GM19467 (cell line): ENCODE measurements around the gene HOXD11.

Experiments used
- ATAC-seq: cut with Tn5 transposase; IDR thresholded peaks from one replicate; pipeline ENCODE4 v1.9.1; 2021; ENCODE audit warnings: mild to moderate bottlenecking, moderate library complexity; ENCODE audit not compliant: unreplicated experiment

The HOXD11 gene

DNA sequence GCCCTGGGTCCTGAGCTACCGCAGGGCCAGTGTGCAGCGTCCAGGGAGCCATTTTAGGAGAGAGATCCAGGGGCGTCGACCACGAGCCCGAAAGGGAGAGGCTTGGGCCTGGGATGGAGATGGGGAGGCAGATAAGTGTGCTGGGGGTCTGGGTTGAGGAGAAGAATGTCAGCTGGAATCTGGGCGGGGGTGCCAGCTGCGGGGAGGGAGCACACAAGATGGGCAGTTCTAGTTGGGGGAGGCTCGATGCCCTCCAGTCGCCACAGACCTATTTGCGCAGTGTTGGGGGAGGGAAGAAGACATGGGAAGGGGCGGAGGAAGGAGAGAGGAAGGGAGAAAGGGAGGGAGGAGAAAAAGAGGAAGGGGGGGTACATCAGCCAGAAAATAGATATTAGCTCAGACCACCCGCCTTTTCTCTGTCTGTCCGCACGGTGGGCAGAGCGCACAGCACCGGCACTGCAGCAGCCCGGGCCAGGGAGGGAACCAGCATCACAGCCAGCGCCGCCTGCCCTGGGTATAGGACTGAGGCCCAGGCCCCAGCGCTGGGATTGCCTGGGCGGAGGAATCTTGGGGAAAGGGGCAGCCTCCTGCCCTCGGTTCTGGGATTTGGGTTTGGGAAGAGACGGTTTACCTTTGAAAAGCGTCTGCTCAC, 1.9 kb upstream of the HOXD11 start:
- ATAC-seq, result no peak

DNA sequence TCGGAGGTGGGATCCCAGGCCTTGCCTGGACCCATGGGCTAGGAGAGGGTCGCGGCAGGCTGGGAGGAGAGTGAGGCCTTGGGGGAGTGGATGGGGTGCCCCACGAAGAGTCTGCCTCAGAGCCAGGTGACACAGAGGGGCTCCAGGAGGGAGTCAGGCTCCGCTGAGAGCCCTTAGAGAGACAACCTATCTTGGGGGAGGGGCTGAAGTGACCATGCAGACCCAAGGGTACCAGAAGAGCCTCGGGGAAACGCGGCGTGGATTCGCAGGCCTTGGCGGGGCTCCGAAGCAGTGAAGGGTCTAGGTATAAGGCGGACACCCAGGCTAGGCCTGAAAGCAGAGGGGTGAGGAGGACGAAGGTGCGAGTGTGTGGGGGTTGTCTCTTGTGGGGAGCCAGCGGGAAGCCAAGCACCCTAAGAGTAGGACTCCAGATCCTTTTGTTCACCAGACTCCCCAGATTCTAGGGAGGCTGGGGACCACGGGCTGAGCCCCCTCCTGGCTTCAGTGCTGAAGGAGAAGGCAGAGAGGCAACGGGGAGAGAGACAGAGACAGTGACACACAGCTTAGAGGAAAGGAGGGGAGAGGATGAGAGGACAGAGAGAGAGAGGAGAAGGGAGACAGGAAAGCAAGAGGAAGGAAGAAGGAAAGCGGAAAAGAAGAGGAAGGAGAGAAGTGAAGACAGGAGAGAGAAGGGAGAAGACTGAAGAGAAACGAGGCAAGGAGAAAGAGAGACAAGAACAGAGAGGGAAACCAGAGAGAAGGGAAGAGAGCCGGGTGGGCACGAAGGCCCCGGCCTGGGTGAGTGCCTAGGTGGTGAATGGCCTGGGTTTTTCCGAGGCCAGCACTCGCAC, 1.1 kb upstream of the HOXD11 start:
- no peak for ATAC-seq

DNA sequence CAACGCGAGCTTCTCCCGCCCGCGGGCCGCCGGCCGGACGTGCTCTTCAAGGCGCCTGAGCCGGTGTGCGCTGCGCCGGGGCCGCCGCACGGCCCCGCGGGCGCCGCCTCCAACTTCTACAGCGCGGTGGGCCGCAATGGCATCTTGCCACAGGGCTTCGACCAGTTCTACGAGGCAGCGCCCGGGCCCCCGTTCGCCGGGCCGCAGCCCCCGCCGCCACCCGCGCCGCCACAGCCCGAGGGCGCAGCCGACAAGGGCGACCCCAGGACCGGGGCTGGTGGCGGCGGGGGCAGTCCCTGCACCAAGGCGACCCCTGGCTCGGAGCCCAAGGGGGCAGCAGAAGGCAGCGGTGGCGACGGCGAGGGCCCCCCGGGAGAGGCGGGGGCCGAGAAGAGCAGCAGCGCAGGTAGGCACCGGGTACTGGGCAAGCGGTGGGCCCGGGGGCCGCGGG, 676 bp downstream of the HOXD11 start:
- no peak for ATAC-seq

DNA sequence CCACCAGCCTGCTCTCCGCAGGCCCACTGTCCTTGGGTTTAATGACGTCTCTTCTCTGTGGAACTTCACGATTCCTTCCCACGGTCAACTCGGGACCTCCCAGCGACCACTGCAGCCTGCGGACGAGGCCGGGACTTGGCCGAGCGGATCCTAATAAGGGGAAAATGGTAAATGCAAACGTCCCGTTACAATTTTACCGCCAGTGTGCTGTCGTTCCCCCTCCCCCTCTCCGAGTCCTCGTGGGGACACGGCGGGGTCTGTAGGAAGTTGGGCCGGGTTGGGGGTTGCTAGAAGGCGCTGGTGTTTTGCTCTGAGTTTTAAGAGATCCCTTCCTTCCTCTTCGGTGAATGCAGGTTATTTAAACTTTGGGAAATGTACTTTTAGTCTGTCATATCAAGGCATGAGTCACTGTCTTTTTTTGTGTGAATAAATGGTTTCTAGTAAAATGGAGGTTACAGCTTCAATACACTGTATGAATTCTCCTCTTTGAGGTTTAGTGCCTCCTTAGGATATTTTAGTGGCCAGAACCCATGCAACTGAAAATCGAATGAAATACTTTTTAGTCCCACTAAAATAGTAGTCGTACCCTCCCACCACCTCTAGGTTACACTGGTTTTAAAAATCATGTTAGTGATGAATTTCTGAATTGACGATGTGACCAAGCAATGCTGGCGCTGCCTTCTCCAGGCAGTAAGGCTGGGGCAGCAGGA, 2.3 kb downstream of the HOXD11 start:
- no peak for ATAC-seq

DNA sequence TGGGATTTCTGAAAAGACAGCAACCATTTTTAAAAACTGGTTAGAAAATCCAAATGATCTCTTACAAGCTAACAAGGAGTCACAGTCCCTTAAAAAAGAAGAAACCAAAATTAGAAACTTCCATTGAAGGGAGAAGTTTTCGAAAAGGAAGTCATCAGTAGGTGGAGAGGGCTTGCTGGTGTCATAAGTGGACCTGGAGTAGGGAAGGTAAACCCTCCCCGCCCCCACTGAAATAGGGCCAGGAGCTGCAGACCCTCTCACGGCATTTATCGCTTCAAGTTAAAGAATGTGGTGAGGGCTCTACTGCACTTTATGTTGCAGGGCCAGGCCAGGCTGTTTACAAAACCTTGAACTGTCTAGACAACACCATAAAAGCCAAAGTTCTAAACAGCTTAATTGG, 2.9 kb downstream of the HOXD11 start:
- ATAC-seq, result no peak

DNA sequence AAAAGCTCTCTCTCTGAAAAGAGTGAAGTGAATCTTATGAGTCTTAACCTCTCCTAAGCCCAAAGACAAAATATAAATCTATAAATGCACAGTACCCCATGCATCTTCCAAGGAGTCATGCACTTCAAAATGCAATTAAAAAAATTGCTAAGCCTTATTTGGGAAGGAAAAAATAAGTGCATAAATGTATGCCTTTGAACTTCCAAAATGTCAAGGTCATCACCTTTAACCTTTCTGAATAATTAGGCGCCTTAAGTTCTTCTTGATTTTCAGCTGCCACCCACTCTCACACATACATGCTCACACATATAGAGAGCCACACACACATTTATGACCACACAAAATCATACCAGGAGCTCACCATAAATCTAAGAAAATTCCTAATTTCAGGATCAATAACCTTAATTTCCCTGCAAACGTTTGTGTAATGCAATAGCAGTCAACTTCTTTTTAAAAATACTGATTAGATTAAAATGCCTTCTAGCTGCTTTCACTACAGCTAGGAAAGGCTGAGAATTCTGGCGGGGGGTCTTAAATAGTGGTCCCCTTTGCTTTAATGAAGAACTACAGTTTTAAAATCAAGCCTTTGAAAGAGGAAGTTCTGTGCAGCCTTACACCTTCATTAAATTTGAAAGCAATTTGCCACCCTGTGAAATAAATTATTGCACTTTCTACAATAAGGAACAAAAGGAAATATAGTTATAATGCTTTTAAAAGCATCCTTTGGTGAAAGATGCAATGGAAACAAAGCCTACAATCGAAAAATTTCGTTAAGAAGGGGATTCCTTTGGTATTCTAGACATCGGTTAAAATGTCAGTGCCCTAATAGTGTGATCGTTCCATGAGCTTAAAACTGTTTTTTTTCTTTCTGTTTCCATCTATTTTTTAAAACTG, 3.6 kb downstream of the HOXD11 start:
- no peak for ATAC-seq

DNA sequence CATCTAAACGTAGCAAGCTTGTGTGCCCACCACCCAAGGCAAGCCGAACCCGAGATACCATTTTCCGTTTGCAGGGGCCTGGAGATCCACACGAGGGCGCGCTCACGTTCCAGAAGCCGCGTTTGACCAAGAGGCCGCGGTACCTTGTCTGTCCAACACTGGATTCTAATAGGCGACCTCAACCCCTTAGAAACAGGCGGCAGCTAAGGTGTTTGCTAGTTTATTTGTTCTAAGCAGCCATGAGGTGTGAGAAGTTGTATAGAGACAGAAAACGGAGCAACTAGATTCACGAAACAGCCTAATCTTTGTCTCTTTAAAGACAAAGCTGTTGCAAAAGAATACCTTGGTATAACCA, 4.2 kb downstream of the HOXD11 start:
- ATAC-seq, result no peak

DNA sequence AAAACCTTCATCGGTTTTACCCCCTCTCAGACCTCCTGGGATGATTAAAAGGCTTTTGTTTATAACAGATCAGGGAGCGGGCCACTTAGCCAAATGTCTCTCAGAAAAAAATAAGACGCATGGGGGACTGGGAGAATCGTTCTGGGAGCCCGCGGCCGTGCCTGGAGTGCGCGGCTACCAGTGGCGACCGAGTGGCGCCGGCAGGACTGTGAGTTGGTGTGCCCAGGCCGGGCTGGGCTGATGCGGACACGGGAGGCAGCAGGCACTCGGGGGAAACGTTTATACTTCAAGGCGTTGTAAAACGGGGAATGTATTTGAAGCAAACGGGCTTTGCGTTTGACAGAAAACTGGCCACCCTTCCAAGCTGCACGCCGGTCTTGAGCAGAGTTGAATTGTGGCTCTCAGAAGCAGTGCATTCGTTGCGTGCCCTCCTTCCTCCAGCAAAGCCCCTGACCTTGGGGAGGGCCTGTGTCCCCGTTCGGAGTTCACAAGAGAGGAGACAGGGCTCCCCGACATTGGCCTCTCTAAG, 4.8 kb downstream of the HOXD11 start:
- no peak for ATAC-seq

DNA sequence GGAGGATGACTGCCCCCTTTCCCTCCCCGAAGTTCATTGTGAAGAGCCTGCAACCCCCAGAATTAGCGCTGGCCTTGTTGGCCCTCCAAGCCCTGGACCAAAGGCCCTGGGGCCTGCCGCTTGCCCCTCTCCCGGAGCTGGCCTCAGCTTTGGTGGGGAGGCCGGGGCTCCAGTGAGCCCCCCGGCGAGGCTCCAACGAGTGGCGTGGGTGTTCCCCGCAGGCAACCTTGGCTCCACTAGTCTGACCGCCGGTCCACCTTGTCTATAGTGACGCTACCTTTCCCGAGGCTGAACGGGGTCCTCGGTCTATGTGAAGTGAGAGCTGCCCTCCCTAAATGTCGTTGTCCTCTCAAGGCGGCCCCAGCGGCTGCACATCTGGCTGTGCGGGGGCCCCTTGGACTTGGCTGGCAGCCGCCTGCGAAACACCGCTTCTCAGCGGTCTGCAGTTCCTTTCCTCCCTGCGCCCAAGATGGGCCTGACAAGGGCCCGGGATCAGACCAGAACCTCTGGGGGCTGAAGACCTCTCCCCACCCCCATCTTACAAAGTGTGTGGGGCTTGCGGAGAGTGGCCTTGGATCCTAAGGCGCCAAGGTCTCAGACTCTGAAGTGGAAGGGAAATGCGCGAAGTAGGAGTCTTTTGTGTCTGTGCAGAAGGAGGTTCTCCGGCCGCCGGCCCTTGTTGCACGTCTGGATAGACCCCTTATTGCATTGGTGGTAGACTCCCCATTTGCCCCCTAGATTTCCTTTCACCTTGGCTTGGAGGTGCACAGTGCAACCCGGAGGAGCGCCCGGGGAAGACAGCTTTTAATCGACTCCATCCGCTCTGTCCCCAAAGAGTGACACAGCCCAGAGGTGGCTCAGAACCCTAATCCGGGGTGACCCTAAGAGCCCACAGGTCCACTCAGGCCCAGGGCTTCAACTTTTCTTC, 5.6 kb downstream of the HOXD11 start:
- ATAC-seq, result no peak

DNA sequence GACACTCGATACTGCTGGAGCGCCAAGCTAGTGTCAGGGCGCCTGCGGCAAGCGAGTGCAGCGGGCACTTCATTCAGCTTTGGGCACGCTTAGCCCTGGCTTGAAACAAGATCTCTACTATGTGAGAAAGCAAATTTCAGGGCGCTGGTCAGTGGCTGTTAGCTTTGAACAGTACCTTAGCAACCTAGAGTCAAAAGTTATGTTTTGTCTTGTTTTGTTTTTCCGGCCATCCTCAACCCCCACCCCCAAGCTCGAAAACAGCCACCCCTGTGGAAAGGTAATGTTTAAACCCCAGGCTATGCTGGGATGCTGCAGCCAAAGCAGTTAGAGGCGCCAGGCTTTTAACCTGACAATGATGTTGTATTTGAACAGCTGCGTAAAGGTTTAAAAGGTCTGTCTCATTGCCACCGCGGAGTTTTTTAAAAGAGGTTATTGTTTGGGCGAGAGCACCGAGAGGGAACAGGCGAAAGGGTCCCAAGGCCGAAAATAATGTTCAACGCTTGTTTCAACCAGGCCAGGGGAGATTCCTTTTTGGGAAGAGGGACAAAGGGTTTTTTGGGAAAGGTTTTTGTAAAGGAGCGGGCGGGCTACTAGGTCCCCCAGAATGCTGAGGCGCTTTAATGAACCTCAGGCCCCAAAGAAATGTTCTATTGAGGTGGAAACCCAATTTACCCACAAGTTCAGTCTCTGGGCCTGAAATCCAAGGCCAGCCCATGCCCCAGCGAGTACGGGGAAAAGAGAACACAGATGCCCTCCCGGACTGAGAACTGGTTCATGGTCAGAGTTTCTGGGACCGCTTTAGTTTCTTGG, 7.2 kb downstream of the HOXD11 start:
- no peak for ATAC-seq

DNA sequence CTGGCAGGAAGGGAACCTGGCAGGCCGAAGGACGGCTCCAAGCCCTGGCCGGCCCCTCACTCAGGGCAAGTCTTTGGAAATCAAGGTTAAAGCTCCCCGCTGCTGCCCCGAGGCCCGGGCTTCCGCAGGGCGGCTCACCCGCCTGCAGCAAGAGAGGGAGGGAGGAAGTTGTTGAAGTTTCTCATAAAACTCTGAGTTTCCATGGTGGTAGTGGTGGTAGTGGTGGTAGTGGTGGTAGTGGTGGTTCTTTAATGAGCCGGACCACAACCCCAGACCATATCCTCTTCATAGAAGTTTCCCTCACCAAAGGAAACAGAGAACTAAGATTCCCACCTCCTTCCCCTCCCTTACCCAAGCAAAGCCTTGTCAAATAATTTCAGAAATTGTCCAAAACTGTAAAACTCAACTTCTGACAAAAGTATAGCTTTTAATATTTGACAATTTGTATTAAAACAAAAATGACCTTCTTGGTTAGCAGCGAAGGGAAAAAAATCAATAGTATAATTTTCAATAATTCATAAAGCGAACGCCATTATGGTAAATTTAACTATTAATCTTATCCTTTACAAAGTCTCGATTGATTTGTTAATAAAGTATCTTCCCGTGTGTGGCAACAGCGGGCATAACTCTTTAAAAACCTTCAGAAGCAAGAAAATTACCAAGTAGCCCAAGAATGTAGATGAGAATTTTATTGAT, 8.0 kb downstream of the HOXD11 start:
- no peak for ATAC-seq

DNA sequence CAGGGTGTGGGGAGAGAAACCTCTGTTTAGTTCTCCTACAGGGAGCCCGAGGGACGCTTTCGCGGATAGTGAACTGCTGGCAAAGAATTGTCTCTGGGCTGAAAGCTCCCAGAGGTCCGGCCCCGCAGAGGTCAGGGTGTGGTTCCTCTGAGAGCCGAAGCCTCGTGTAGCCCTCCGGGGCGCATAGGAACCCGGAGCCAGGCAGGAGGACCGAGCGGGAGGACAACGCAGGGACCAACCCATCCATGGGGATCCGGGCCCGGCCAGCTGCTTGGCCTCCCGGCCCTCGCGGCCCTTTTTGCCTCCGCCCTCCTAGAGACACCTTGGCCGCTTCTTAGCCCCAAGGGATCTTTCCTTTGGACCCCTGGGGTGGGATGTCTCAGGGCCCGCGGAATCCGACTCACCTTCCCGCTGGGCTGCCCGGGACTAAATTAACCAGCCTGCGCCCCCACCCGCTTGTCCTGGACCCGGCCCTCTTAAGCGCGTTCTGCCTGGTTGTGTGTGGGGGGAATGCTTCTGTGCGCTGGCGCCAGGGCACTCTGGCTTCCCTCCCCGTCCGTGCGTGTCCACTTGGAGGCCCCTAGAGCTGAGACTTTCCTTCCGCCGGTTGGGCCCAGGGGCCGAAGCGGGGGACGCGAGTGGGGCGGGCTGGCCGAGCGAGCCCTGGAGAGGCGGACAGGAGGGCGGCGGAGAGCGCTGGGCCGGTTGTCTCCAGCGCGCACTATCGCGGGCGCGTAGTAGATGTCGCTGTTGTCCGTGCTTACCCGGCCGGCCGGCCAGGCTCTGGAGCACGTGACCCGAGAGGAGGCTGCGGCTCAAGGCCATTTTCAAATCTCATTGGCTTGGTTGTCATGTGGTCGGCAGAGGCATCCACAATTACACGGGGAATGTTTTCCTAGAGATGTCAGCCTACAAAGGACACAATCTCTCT, 9.1 kb downstream of the HOXD11 start, which contains the start of gene HOXD10:
Gene HOXD10 (plus strand): TSS at position 896 of the 931 bp plus-strand sequence. CDS start 56 bp downstream, outside the sequence.
- no peak for ATAC-seq

DNA sequence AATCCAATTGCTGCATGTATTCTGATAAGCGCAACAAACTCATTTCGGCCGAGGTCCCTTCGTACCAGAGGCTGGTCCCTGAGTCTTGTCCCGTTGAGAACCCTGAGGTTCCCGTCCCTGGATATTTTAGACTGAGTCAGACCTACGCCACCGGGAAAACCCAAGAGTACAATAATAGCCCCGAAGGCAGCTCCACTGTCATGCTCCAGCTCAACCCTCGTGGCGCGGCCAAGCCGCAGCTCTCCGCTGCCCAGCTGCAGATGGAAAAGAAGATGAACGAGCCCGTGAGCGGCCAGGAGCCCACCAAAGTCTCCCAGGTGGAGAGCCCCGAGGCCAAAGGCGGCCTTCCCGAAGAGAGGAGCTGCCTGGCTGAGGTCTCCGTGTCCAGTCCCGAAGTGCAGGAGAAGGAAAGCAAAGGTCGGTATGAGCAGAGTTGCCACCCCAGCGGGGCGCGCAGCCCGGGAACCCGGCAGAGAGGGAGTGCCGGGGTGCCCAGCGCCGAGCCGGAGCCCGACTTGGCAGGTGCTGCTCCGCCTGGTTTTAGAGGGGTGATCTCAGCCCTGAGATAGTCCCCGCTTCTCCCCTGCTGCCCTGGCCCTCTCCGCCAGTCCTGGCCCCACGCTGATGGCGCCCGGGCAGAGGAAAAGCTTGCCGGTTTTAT, 10.2 kb downstream of the HOXD11 start:
- no peak for ATAC-seq

DNA sequence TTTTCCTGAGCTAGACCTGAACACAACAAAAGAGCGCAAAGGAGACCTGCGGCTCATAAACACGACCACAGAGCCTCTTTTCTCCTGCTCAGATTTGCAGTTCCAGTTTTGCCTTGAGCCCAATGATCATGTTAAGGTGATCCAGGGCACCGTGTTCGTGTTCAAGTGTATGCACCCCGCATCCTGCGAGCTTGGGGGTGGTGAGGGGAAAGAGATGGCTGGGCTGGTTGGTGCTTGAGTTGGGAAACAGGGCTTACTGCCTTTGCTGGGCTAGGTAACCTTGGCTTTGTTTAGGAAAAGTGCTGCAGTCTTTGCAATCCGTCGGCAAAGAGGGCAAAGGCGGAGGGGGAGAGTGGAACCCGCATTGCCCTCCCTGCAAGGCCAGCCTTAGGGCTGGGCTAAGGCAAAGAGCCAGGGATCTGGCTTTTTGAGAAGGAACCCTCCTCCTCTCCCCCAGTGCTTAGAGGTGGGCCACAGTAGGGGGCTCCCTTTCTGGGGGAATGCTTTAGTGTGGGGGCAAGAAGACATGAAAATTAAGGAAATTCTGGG, 10.8 kb downstream of the HOXD11 start:
- ATAC-seq, result no peak

DNA sequence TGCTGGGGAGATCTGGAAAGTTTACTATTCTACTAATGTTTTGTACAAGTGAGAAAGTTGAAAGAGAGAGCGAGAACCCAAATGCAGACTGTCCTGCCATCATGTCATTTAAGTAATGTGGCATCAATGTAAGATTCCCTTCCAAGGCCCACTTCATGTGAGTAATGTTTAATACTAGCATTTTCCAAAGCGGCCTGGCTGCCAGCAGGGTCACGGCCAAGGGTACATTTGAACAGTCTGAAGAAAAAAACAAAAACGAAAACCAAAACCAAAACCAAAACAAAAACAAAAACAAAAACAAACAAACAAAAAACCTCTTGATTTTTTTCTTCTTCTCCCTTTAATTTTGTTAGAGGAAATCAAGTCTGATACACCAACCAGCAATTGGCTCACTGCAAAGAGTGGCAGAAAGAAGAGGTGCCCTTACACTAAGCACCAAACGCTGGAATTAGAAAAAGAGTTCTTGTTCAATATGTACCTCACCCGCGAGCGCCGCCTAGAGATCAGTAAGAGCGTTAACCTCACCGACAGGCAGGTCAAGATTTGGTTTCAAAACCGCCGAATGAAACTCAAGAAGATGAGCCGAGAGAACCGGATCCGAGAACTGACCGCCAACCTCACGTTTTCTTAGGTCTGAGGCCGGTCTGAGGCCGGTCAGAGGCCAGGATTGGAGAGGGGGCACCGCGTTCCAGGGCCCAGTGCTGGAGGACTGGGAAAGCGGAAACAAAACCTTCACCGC, 11.7 kb downstream of the HOXD11 start:
- no peak for ATAC-seq
